NOMO-1 treated with dmso at 0.1 percent for 144 hours (cell line): Measurements from ENCODE around the gene GP5.

ENCODE experiments used
- DNase-seq: peaks from one replicate; lab custom pipeline; 2025; ENCODE audit not compliant: unreplicated experiment; lab: John Stamatoyannopoulos, UW

GP5 gene

DNA sequence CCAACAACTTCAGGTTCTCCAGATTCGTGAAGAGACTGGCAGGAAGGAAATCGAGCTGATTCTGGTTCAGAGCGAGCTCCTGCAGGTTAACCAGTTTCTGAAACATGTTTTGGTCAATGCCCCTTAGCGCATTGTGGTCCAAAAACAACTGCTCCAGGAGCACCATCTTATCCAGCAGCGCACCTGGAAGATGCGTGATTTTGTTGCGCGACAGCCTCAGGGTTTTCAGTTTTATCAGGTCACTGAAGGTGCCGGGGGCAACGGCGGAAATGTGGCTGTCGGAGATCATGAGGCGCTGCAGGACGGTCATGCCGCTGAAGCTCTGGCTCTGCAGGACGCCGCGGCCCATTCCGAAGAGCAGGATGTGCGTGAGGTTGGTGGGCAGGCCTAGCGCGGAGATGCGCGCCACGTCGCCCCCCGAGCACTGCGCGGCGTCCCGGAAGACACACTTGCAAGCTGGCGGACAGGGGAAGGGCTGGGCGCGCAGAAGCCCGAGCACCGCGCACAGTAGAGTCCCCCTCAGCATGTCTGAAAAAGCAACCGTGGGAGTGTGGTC, 1.2 kb downstream of the GP5 start:
- DNase-seq: no peak

DNA sequence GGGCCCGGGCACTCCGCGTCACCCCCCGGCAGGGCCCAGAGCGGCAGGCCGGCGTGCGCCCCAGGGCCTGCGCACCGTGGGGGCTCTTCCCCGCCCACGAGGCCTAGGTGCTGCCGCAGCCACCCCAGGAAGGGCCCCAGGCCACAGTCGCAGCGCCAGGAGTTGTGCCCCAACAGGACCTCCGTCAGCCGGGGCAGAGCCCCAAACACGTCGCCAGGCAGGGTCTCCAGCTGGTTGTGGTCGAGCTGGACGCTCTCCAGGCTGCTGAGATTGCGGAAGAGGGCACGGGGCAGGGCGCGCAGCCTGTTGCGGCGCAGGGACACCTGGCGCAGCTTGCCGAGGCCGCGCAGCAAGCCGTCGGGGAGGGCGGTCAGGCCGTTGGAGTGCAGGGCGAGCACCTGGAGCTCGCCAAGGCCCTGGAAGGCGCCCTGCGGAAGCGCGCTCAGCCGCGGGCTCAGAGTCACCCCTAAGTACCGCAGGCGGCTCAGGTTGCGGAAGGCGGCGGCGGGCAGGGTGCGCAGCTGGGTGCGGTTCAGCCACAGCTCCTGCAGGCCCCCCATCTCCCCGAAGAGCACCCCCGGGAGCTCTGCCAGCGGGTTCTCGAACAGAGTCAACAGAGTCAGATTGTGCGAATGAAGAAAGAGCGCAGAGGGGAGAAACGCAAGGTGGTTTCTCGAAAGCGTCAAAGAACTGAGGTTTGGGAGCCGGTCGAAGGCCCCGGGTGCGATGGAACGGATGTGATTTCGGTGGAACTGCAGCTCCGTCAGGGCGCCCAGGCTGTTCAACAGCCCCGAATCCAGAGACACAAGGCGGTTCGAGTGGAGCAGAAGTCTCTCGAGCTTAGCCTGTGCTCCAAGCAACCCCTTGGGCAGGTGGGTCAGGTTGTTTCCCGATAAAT, 2.0 kb downstream of the GP5 start:
- DNase-seq: no peak

DNA sequence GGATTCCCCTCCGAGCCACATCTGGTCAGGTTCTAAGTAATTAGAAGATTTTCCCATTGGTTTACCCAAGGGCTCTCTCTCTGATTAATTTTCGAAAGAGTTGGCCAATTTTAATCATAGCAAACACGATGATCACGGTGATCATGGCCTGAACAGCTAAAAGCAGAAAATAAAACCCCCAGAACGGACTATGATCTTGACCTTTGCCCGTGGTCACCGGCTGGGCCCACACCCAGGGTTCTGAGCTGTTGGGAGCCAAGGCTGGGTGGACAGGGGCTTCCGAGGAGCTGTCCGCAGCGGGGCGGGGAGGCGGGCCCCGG, 2.6 kb downstream of the GP5 start:
- DNase-seq: no peak

DNA sequence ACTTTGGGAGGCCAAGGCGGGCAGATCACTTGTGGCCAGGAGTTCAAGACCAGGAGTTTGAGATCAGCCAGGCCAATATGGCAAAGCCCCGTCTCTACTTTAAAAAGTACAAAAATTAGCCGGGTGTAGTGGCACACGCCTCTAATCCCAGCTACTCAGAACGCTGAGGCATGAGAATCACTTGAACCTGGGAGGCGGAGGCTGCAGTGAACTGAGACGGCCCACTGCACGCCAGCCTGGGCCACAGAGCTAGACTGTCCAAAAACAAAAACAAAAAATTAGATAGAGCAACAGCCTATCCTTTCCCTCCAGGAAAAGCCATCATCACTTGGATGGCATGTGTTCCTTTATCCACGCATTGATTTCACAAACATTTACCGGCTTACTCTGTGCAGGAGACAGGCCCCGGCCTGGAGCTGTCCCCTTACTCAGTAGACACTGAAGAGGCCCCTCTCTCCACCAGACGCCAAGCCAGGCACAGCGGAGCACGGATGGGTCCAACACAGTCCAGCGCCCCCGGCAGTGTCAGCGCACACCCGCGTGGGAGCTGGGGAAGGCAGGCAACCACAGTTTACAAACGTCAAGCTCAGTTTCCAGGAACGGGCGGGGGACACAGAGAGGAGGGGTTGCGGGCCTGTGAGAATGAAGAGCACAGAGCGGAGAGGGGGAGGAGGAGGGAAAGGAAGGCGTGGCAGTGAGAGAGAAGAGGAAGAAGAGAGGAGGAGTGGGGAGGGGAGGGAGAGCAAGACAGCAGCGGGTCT, 3.1 kb downstream of the GP5 start:
- peak; percentile 65 for DNase-seq

DNA sequence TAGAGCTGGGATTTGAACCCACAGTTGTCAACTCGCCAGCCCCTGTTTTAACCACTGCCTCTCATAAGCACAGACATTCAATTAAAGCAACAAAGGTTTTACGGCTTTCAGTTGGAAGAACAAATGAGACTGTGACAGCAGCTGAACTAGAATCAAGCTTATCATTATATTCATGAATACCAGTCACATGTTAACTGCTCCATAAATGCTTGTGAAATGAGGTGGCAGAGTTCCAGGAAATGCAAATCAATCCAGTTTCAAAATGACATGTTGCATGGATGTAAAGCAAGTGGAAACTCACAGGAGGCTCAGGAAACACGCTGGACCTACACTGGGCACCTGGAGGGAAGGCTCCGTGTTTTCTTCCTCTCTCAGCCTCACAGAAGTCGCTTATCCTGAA, 3.9 kb downstream of the GP5 start:
- DNase-seq: no peak

DNA sequence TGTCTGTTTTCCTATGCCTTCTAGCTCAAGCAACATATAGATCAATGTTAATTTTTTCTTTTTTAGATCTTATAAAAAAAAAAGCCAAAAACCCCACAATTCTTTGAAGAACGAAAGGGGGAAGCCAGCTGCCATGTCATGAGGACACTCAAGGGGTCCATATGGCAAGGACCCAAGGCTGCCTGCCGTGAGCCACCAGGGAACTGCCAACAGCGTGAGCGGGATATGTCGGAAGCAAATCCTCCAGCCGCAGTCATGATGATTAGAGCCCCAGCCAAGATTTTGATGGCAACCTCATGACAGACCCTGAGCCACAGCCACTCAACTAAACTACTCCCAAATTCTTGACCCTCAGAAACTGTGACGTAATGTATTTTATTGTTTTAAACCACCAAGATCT, 6.5 kb downstream of the GP5 start:
- DNase-seq: no peak

DNA sequence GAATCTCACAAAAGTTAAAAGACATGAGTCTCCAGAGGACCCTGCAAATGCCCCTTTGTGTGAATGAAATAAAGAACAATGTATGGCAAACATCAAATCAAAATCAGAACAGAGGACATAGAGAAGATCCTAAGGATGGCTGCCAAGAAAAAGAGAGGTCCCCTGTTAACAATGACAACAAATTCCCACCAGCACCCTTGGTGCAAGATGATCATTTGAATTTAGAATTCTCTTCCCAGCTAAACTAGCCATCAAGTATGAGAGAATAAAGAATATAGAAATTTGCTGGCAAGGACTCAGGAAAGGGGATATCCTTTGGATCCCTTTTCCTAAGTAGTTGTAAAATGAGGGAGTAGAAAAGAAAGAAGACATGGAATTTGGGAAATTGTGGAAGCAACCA, 8.2 kb downstream of the GP5 start:
- no peak for DNase-seq

DNA sequence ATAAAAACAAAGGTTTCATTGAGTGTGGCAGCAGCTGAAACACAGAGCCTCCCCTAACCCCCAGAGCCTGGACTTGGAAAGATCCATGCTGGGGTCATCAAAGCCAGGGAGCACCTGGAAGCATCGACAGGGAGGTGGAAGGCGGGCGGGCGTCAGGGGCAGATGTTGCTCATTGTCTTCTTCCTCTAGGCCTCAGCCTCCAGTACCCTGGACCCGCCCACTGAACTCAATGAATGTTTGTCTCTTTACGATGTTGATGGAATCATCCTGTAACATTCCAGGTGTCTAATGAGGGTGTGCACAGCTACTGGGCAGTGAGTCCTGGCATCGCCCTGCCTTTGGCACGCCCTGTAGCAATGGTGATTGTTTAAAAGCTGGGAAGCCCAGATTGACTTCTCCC, 9.8 kb downstream of the GP5 start:
- no peak for DNase-seq

DNA sequence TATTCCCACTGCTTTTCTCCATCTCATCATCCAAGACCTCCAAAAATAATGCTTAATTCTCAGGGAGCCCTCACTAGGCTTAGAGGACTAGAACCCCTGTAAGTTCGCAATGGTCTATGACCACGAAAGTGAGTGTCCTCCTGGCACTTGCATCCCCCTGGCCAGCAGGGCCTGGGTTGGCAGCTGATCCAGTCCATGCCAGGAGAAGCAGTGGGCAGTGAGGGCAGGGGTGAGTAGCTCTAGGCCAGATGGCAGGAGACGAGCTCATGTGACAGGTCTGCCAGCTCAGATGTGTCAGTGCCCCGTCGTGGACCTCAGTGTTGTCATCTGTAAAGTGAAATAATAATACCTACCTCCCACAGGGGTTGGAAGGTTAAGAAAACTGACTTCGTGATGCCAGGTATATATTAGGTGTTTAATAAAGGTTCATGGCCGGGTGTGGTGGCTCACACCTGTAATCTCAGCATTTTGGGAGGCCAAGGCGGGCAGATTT, 11.1 kb downstream of the GP5 start:
- no peak for DNase-seq

DNA sequence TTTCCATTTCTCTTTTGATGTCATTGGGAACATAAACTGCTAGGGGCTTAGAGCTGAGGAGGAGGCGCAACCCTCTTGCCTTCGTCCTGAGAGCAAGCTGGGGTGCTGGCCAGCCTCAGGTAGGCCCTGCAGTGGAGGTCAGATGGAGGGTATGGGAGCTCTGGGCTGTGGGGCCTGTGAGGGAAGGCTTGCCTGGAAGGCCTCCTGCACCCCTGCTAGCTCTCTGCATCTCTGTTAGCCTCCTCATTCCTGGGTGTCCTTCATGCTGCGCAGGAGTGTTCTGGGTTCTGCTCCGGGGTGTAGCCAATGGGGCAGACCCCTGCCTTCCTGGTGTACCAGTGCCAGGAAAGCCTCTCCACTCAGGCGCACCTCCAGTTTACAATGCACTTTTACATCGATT, 11.8 kb downstream of the GP5 start:
- DNase-seq: no peak

DNA sequence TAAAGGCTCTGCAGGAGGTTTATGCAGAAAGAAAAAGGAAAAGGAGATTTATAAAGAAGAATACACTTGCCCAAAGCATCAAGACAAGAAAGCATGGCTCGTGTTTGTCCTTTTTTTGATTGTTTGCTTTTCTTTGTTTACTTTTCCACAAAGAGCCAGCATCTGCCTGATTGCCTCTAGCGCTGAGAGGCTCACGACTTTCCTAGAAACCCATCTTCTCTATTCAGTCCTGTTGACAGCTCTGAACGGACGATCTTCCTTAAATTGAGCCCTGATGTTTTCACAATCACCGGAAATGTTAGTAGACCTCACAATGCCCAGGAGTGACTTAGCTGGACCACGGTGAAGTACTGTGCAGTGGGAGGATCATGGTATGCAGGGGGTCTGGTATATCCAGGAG, 12.4 kb downstream of the GP5 start:
- DNase-seq: no peak

DNA sequence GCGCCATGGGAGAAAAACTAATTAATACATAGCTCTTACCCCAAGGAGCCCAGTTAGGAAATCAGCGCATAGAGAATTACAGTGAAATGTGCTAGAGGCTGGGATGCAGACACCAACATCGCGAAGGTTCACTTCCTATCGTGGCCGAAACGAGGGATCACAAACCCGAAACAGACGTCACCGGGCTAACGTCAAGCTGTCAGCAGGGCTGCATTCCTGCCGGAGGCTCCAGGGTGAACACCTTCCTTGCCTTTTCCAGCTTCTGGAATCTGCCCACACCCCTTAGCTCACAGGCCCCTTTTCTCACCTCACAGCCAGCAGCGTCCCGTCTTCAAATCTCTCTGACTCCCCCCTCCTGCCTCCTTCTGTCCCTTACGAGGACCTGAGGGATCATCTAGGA, 13.0 kb downstream of the GP5 start:
- DNase-seq: no peak

DNA sequence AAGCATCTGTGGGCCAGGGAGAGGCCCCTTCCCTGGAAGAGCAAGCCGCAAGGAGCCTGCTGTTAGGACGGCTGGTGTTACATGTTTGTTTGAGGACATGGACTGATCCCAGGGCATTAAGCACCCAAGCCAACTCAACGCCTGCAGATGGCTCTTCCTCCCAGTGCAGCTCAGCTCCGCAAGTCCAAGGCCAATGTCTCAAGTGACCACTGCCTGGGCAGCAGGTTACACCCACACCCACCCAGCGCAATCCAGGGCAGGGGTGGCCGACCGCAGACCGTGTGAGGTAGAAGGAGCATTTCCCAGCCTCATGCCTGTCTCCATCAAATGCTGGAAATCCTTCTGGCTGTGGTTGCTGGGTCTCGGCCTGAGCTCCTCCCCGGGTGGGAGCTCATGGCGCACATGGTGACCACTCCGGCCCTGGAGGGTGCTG, 14.5 kb downstream of the GP5 start:
- no peak for DNase-seq

DNA sequence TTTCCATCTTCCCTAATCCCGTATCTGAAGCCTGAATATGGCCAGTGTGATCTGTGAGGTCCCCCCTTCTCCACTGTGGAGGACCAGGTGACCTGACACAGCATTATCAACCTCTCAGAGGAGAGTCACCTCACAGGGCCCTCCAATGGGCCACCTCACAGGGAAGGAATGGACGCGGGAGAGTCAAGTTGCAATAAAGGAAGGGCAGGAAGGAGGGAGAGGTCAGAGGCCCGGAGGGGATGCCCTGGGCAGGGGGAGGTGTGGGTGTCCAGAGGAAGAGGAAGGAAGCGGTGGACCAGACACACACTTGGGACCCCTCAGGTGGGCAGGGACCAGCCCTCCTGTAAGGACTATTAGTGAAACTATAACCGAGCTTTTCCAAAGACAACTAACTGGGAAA, 14.9 kb downstream of the GP5 start:
- no peak for DNase-seq

DNA sequence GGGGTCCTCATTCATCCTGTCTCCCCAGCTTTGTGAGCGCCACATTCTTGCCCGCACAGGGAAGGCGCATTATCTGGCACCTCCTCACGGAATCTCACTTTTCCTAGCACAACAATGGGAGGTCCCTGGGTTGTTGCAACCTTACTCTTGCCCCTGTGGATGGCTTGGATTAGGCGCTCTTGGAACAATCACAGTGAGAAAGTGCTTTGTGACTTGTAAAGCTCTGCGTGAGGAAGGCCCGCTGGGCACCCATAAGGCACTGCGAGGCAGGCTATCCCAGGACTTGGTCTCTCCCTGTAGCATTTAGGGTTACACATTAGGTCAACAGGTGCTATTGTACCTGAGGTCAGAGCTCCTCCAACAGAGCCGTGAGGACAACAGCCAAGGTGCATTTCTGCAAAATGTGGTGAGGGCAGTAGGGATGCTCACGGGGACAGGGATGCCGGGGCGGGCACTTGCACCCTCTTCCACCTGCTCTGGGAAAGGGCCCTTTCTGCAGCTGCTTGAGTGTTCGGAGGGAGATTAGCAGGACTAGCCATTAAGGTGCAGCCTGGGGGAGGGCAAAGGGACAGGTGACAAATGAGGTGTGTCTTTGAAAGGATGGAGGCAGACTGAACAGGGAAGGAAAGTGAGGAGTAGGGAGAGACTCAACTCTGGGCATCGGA, 15.7 kb downstream of the GP5 start:
- no peak for DNase-seq

DNA sequence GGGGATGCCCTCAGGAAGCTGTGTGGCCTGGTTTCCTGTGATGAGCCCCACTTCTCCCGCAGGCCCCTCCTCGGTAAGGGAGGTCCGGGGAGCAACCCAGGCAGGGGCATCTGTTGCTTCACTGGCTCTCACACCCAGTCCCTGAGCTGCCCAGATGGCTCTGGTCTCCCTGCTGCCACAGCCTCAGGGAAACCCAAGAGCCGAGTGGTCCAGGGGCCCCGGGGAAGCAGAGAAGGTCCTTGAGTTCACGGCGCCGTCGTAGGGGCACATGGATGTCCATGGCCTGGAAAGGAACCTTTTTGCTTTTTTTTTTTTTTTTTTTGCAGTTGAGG, 16.2 kb downstream of the GP5 start:
- DNase-seq: no peak

DNA sequence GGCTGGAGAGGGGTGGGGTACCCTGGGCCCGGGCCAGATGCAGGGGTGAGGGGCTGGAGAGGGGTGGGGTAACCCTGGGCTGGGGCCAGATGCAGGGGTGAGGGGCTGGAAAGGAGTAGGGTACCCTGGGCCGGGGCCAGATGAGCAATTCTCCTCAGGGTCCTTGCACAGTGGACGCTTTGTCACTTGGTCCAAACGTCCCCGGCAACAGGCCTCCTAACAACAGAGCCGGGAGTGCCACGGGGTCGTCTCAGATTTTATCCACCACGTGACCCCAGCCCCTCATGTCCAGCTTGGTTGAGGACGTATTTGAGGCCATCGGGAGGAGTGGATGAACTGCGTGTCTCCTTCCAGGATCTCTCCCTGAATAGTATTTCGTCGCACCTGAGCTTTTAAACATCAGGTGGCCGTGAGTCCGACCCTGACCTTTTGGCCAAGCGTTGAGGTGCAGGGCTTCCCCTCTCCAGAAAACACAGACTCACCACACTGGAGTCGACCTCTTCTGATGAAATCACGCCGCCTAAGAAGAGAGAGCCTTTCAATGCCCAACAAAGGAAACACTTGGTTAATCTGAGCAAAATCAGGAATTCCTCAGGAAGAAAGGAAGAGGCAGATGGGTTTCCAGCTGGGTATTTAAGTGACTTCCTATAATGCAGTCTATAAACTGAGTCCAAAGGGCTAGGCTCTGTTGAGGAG, 16.7 kb downstream of the GP5 start:
- no peak for DNase-seq

DNA sequence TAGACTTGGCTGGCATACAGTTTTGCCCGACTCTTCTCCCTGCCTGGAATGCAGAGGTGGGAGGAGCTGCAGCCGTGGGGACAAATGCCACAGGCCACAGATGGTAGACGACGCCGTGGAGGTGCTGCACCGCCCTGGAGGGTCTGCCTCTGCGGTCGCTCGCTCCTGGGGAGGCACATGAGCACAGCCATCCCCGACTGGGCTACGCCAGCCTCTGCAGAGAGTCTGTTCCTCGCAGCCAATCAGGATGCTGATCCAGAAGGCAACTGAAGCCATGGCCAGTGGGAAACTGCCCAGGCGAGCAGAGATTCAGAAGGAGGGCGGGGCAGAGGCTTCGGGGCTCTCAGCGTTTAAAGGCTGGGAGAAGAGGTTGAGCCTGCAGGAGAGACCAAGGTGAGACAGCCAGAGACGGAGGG, 17.6 kb downstream of the GP5 start:
- no peak for DNase-seq

DNA sequence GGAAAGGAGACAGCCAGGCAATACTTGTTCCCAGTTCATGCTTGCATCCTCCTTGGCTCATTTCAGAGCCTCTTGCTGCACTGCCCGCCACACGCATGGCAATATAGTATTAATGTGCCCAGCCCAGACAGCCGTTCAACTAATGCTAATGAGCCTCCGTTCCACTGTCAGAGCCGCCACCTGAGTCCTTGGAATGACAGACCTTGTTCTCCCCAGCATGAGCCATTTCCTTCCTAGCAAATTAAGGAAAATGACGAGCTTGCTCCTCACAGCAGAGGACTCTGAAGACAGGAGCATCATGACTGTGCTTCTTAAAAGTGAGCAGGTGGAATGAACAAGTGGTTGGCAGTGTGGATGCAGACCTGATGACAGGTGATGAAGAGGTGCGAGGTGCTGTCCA, 18.7 kb downstream of the GP5 start:
- no peak for DNase-seq

DNA sequence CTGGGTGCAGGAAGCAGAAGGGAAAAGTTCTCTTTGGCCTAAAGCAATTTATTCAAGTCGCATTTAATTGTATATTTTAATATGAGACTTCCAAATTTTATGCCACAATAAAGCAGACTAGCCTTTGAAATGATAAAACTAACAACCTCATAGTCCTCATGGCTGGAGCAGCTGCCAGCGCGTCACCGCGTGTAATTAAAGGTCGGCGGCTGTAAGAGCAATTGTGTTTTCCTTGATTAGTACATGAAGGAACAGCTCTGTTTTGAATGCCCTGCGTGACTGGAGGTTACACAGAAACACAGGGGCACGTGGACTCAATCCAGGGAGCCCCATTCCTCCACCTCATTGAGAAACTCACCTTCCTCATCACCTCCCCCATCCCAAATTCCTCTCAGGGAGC, 19.4 kb downstream of the GP5 start:
- no peak for DNase-seq

DNA sequence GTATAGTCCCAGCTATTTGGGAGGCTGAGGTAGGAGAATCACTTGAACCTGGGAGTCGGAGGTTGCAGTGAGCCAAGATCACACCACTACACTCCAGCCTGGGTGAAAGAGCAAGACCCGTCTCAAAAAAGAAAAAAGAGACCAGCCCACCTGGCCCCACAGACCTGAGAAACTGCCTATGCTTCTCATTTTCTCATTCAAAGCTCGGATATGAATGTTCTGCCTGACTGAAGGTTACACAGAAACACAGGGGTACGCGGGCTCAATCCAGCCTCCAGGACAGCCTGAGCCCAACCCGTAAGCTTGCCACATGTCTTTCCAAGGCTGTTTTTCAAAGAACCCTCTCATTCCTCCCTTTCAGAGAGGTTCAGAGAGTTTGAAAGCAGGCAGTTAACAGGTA, 19.8 kb downstream of the GP5 start:
- no peak for DNase-seq
